ENCODE data around the gene IL6R.

GRCh38 chr1:154361357-154361756 is 43.8 kb upstream of the IL6R start:
- TF ChIP-seq CTCF (IDR thresholded peaks at IDR 0.05) (no peak), POLR2AphosphoS5 (IDR thresholded peaks at IDR 0.05; ENCODE audit: low read depth, low read length) (no peak)

All from Panc1 (cell line).